A204.1 (cell line): ENCODE measurements around the gene LGSN.
"Not testable (repeated sequence)": the region's sequence is repeated elsewhere in the genome, so short reads cannot be mapped to it uniquely, and the experiment has no call there.

Experiments
- FAIRE-seq: peaks from 2 replicates; lab custom pipeline; 2012; peaks lifted over from hg19 to GRCh38; lab: Jason Lieb, UNC

The LGSN gene

DNA sequence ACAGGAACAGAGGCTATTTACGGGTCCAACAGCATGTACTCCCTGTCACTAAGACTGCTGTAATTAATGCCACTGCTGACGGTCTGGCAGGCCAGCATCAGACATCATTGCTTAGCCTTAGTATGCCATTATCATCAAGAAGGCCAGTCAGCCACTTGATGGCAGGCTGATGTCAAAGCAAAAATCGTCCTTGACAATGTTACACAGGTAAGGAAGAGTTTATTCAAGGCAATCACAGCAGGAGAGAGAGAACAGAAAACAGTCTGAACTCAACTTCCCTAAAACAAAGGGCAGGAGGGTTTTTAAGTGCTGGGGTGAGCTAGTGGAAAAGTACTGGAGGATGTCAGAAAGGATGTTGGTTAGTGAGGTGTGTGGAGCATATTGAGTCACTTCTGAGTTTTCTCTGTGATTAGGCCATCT, 83.4 kb downstream of the LGSN start:
- no peak for FAIRE-seq

DNA sequence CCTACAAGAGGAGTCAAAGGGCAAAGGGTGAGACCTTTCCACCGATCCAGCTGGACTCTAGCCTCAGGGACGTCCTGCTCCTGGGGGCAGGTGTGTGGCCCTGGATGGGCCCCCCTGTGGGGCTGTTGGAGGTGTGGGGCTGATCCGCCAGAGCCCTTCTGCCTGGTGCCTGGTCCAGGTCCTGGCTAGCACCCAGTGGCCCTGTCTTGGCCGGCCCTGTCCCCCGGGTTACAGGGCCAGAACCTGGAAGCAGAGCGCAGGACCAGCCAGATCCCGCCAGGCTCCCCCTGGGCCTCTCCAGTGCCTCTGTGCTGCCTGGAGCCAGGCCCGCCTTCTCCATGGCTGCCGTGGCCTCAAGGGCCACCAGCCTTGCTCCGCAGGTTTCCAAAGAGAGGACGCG, 89.3 kb downstream of the LGSN start:
- FAIRE-seq: not testable (repeated sequence)

DNA sequence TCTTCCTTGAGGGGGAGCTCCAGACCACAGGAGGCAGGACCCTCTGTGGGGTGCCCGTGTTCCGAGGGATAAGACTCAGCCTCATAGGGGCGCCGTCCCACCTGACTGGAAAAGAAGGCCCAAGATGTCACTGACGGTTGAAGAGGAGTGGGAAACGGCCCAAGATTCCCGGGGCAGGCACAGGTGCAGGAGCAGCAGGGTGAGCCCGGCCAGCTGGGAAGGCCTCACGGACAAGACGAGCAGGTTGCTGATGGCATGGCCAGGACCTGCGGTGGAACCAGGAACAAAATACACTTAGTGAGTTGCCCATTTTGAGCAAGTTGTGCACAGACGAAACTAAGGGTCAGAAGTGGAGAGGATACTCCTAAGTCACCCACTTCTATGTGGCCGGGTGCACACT, 89.8 kb downstream of the LGSN start:
- FAIRE-seq: not testable (repeated sequence)

DNA sequence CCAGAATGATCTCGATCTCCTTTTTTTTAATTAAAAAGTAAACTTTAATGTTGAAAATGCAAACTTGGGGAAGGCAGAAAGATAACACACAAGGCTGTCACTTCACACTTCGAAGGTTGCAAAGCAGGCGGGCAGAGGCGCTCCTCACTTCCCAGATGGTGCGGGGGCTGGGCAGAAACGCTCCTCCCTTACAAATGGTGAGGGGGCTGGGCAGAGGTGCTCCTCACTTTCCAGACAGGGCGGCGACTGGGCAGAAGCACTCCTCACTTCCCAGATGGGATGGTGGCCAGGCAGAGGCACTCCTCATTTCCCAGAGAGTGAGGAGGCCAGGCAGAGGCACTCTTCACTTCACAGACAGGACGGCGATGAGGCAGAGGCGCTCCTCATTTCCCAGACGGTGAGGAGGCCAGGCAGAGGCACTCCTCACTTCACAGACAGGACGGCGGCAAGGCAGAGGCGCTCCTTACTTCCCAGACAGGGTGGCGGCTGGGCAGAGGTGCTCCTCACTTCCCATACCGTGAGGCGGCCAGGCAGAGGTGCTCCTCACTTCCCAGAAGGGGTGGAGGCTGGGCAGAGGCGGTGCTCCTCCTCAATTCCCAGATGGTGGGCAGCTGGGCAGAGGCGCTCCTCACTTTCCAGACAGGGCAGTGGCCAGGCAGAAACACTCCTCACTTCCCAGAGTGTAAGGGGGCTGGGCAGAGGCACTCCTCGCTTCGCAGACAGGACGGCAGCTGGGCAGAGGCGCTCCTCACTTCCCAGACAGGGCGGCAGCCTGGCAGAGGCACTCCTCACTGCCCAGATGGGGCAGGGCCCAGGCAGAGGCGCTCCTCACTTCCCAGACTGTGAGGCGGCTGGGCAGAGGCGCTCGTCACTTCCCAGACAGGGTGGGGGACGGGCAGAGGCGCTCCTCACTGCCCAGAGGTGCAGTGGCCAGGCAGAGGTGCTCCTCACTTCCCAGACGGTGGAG, 91.6 kb downstream of the LGSN start:
- not testable (repeated sequence) for FAIRE-seq

DNA sequence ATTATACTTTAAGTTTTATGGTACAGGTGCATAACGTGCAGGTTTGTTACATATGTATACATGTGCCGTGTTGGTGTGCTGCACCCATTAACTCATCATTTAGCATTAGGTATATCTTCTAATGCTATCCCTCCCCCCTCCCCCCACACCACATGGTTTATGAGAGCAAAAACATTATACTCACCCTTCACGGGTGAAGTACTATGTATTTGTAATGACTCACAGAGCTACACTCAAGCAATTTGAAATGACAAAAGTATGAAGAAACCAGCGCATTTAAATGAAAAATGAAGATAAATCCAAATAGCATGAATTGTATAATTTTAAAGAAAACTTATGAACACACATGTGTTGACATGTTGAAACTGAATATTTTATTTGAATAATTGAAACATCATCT, 93.8 kb downstream of the LGSN start:
- not testable (repeated sequence) for FAIRE-seq
